Esophagus squamous epithelium (tissue), 4 donors: ENCODE data around the gene FAM216B.

ENCODE experiments used
- CTCF ChIP-seq, 6 experiments: fragments of 450-650 bp in 4 of 6; fragments of 200-600 bp in 2 of 6; sonication (generic) in 2 of 6; IDR thresholded peaks; one replicate each; pipeline ENCODE4 v1.5.1; 2016 to 2019; ENCODE audit warnings: antibody characterized with exemption in 6 of 6, mild to moderate bottlenecking in 4 of 6, moderate library complexity in 4 of 6
- POLR2A ChIP-seq, 4 donors: fragments of 450-650 bp; IDR thresholded peaks; one replicate each; pipeline ENCODE4 v1.6.1; 2017; ENCODE audit warnings: antibody characterized with exemption in 4 of 4, mild to moderate bottlenecking in 4 of 4, moderate library complexity in 3 of 4

GRCh38 chr13:42762251-42762650, 19.1 kb upstream of the FAM216B start:
- no peak for TF ChIP-seq CTCF (IDR thresholded peaks at IDR 0.05)
- TF ChIP-seq POLR2A (IDR thresholded peaks at IDR 0.05), result no peak
